Stimulated activated CD4-positive, alpha-beta T cell treated with anti-CD3 and anti-CD28 coated beads, TNF-alpha, amount 100 ng/mL, for 4 hours (primary cell): Measurements from ENCODE around the gene TFAP2D.

ENCODE experiments used
- DNase-seq, 3 experiments: peaks; one replicate each; pipeline ENCODE4 v3.0.0-alpha.2; 2020; ENCODE audit warnings: low read depth in 3 of 3

TFAP2D gene

DNA sequence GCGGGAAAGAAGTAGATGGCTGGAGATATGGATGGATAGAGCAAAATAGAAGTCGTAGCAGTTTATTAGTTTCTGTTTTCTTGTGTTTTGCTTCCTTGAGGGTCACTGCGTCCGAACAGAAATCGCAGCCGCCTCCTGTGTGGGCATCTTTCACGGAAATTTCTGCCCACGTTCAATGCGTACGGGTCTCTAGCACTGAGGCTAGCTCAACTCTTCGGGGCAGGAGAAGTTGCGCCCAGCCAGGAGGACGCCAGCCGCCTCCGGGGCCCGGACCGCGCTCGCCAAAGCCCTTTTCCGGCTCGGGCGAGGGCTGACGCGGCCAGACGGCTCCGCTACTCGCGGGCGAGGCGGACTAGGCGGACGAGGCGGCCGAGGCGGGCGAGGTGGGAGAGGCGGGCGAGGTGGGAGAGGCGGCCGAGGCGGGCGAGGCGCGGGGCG is 106.2 kb downstream of the TFAP2D start:
- DNase-seq = no peak

DNA sequence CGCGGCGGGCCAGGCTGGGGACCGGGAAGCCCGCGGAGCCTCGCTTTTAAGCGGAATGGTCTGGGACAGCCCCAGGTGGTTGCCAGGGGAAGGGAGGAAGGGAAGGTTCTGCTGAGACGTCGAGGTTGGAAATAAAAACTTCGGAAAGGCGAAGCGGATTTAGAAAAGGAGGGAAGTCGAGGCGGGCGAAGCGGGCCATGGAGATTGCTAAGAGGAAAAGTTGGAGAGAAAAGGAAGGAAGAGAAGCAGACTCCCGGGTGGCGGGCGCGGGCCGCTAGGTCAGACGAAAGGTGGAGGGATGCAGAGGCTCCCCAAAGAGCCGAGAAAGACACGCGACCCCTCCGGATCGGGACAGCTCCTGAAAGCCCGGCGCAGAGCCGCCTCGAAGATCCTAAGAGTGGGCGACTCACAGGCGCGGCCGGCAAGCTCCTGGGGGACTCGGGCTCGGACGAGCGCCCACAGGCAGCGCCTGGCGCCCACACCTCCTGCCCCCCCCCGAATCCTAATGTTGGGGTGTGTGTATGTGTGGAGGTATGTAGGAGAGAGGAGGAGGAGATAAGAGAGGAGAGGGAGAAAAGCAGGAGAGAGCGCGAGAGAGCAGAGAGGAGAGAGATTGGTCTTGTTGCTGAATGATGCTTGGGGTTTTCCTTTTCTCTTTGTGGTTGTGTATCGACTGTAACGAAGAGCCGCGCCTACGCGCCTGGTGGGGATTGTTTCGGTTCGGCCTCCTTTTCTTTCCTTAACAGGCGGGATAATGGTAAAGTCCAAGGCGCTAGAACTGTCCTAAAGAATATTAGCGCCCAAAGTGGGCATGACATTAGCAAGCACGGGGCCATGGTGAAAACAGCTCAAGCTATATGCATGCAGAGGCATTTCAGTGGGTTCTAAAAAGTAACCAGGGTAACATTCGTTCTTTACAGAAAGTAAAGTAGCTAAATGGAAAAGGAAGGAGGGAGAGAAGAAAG is 106.9 kb downstream of the TFAP2D start:
- no peak for DNase-seq

DNA sequence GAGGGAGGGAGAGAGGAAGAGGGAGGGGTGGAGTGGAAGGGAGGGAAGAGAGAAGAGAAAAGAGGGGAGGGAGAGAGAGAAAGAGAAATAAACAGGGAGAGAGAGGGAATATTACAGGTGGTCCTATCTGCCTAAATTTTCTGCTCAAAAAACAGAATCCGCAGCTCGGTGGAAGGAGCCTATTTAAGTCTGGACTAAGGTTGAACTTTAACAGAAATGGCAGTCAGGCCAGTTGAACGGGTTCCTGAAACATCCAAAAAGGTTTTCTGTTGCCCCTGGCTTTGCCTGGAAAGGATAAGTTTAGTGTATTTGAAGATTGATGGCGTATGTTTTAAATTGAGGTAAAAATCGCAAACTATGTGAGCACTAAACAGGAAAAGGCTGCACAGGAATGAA is 107.5 kb downstream of the TFAP2D start:
- no peak for DNase-seq

DNA sequence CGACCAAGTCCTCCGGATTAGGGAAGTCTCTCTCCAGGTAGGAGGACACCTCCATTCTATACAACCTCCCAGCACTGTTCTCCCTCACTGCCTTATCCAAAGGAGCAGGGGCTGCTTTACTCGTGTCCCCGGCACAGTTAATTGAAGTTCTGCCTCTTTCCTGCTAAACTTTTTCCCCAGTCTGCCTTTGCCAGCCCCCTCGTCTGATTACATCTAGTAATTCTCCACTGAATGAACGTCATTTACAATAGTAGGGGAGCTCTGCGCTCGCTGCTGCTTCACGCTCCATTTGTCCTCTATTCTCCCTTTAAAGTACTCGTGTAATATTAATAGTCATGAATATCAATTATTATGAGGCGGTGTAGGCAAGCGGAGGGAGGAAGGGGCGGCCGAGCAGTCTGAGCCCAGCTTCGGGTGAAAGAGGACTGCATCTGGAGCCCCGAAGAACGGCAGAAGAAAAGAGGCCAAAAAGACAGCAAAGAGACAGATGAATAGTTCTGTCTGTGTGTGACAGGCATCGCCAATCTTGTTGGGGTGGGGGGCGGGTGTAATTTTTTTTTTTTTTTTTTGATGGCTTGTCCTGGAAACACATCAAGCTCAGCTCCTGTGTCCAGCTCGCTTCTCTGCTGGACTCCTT is 108.2 kb downstream of the TFAP2D start:
- no peak for DNase-seq

DNA sequence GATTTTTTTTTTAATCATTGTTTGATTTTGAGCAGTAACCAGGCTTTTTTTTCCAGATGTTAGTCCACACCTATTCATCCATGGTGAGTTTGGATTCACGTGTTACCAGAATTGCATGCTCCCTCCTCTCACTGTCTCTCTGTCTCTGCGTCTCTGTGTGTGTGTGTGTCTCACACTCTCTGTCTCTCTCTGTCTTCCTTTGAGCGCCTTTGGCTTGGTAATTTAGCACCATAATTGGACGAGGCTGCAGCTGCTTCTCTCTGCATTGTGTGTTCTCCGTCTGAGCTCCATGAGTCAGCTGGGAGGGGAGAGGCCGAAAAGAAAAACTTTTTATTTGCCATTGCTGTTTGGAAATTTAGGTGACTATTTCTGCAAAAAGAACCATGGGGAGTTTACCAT is 108.8 kb downstream of the TFAP2D start:
- DNase-seq = no peak
